Keratinocyte (primary cell): ENCODE results near the gene S100A7A. TPM values are rescaled to one million over a fixed set of nuclear protein-coding genes. Genes with fewer than 3 reads are reported as not detected.
A peak's percentile ranks its signal among the peaks of the same experiment; 100 is the strongest.

Source experiments
- DNase-seq: peaks from one replicate; pipeline ENCODE4 v3.0.0-alpha.2; 2011; ENCODE audit warnings: low read depth, missing footprints, low spot score
- FAIRE-seq: peaks from 2 replicates; lab custom pipeline; 2011; peaks lifted over from hg19 to GRCh38; lab: Jason Lieb, UNC
- H2AFZ ChIP-seq: 2 replicates; pipeline ENCODE4 v1.6.0; 2012; ENCODE audit warnings: low read length, control low read depth, inconsistent platforms; ENCODE audit not compliant: control insufficient read depth
- H3K27ac ChIP-seq: 2 replicates; pipeline ENCODE4 v1.5.1; 2011; ENCODE audit warnings: low read length; ENCODE audit not compliant: control insufficient read depth, insufficient read depth
- H3K27me3 ChIP-seq: 3 replicates; pipeline ENCODE4 v1.6.0; 2011; ENCODE audit warnings: low read length; ENCODE audit not compliant: control insufficient read depth, insufficient read depth; ENCODE audit errors: extremely low read depth
- H3K36me3 ChIP-seq, 2 experiments: 2 replicates in 1 of 2; 3 replicates in 1 of 2; pipeline ENCODE4 v1.5.1; 2011; ENCODE audit warnings: low read length in 2 of 2, mild to moderate bottlenecking in 1 of 2; ENCODE audit not compliant: control insufficient read depth in 2 of 2, insufficient read depth in 2 of 2; ENCODE audit errors: extremely low read depth in 1 of 2
- H3K4me1 ChIP-seq: 3 replicates; pipeline ENCODE4 v1.5.1; 2011; ENCODE audit warnings: low read length; ENCODE audit not compliant: control insufficient read depth, insufficient read depth; ENCODE audit errors: extremely low read depth
- H3K4me2 ChIP-seq: 3 replicates; pipeline ENCODE4 v1.6.0; 2011; ENCODE audit warnings: low read depth, low read length; ENCODE audit not compliant: control insufficient read depth, insufficient read depth; ENCODE audit errors: extremely low read depth
- H3K4me3 ChIP-seq, 3 experiments: fragments of 200-600 bp in 1 of 3; sonication (generic) in 1 of 3; 2 replicates in 2 of 3; 3 replicates in 1 of 3; pipeline ENCODE4 v1.5.1; 2011 to 2016; ENCODE audit warnings: low read length in 3 of 3, mild to moderate bottlenecking in 3 of 3, control low read depth in 2 of 3, inconsistent platforms in 1 of 3, low read depth in 1 of 3, mixed read lengths in 1 of 3, mixed run types in 1 of 3, moderate library complexity in 1 of 3; ENCODE audit not compliant: control insufficient read depth in 2 of 3, insufficient read depth in 2 of 3; ENCODE audit errors: extremely low read depth in 1 of 3
- H3K79me2 ChIP-seq: 2 replicates; pipeline ENCODE4 v1.6.0; 2012; ENCODE audit warnings: low read length; ENCODE audit not compliant: control insufficient read depth, insufficient read depth
- H3K9ac ChIP-seq: 3 replicates; pipeline ENCODE4 v1.6.0; 2011; ENCODE audit warnings: low read length; ENCODE audit not compliant: control insufficient read depth, insufficient read depth; ENCODE audit errors: extremely low read depth
- H3K9me1 ChIP-seq: 3 replicates; pipeline ENCODE4 v1.6.0; 2011; ENCODE audit warnings: low read length; ENCODE audit not compliant: control insufficient read depth, insufficient read depth; ENCODE audit errors: extremely low read depth
- H3K9me3 ChIP-seq: 2 replicates; pipeline ENCODE4 v1.5.1; 2012; ENCODE audit warnings: low read depth, low read length; ENCODE audit not compliant: control insufficient read depth
- H4K20me1 ChIP-seq: 3 replicates; pipeline ENCODE4 v1.6.0; 2011; ENCODE audit warnings: low read length; ENCODE audit not compliant: control insufficient read depth, insufficient read depth; ENCODE audit errors: extremely low read depth
- CTCF ChIP-seq, 3 experiments: IDR thresholded peaks in 1 of 3; conservative IDR thresholded peaks in 1 of 3; optimal IDR thresholded peaks in 1 of 3; 2 replicates in 2 of 3; 3 replicates in 1 of 3; pipeline versions ENCODE3 to v1.5.1; 2011; ENCODE audit warnings: low read length in 3 of 3, mild to moderate bottlenecking in 3 of 3, moderate library complexity in 2 of 3, control low read depth in 1 of 3, inconsistent platforms in 1 of 3; ENCODE audit not compliant: insufficient read depth in 2 of 3; ENCODE audit errors: extremely low read depth in 1 of 3
- EZH2 ChIP-seq: IDR thresholded peaks from one replicate; pipeline ENCODE4 v1.6.1; 2012; ENCODE audit warnings: inconsistent platforms, mild to moderate bottlenecking, low read length, moderate library complexity
- dilution Hi-C: fragments of 300-500 bp; cut with MboI; formaldehyde crosslinking; loops from one replicate; pipeline ENCODE4 v1.7.0; 2020; ENCODE audit warnings: low sequenced_read_pairs; ENCODE audit not compliant: extremely low pct_ligation_motif_present
- polyA plus RNA-seq, 5 experiments: library from polyadenylated mRNA; depleted of rRNA in 3 of 5; stranded (reverse) in 3 of 5; stranded (forward) in 1 of 5; unstranded in 1 of 5; fragments of >200 nt; gene quantifications; 1 replicate in 1 of 5; 2 replicates in 3 of 5; 3 replicates in 1 of 5; pipeline versions ENCODE4 v1.2.1 to v1.2.3, GENCODE V29; 2011 to 2012; ENCODE audit warnings: missing spikeins in 2 of 5, low read depth in 1 of 5, low replicate concordance in 1 of 5

The S100A7A gene
- polyA plus RNA-seq, 1 donor (not counting 4 experiments of a cell fraction or from before 2014, with no cell fraction given) = not detected

GRCh38 chr1:153392822-153393221 lies 23.5 kb upstream of the S100A7A start:
- H3K36me3 ChIP-seq = no peaks in the 10 kb centered on the region
- H3K27me3 ChIP-seq = peaks cover 7% of the 10 kb centered on the region
- DNase-seq (no peak), FAIRE-seq (no peak)
- no peaks in the 10 kb centered on the region for H3K9me1 ChIP-seq
- no peak overlapping the region for H3K27ac ChIP-seq
- H3K4me1 ChIP-seq = peaks cover 31% of the 10 kb centered on the region
- no peaks in the 10 kb centered on the region for H3K79me2 ChIP-seq
- TF ChIP-seq CTCF (optimal IDR thresholded peaks at IDR 0.05 in 1 of 3, IDR thresholded peaks at IDR 0.05 in 1 of 3, conservative IDR thresholded peaks at IDR 0.05 in 1 of 3; ENCODE audit: extremely low read depth in 1 of 3, insufficient read depth in 2 of 3, low read length in 3 of 3) (no peak), EZH2 (no peak)
- no peak overlapping the region for H3K9ac ChIP-seq
- H2AFZ ChIP-seq = no peak overlapping the region
- no peak overlapping the region for H3K4me2 ChIP-seq
- dilution Hi-C loops = no loop called here
- no peaks in the 10 kb centered on the region for H4K20me1 ChIP-seq
- H3K9me3 ChIP-seq = no peaks in the 10 kb centered on the region
- H3K4me3 ChIP-seq = no peak overlapping the region

- FAIRE-seq = no peak
- H3K4me3 ChIP-seq = no peak overlapping the region
- no peaks in the 10 kb centered on the region for H3K79me2 ChIP-seq
- DNase-seq = no peak
- peaks cover 31% of the 10 kb centered on the region for H3K4me1 ChIP-seq
- no peak overlapping the region for H3K4me2 ChIP-seq
- H2AFZ ChIP-seq = no peak overlapping the region
- H3K36me3 ChIP-seq = no peaks in the 10 kb centered on the region
- dilution Hi-C loops = no loop called here
- no peak overlapping the region for H3K27ac ChIP-seq
- H3K9ac ChIP-seq = no peak overlapping the region
- peak in 1 of 3 experiments; percentile 4 for TF ChIP-seq CTCF (optimal IDR thresholded peaks at IDR 0.05 in 1 of 3, IDR thresholded peaks at IDR 0.05 in 1 of 3, conservative IDR thresholded peaks at IDR 0.05 in 1 of 3; ENCODE audit: extremely low read depth in 1 of 3, insufficient read depth in 2 of 3, low read length in 3 of 3)
- TF ChIP-seq EZH2 = no peak
- no peaks in the 10 kb centered on the region for H3K9me1 ChIP-seq
- no peaks in the 10 kb centered on the region for H4K20me1 ChIP-seq
- peaks cover 9% of the 10 kb centered on the region for H3K27me3 ChIP-seq
- H3K9me3 ChIP-seq = no peaks in the 10 kb centered on the region
Measured at GRCh38 chr1:153393926-153394325, 22.4 kb upstream of the S100A7A start.
